ENCODE data around the gene CTPS2. TPM values are rescaled to one million over a fixed set of nuclear protein-coding genes. Genes with fewer than 3 reads are reported as not detected.
"Not testable (repeated sequence)": the region's sequence is repeated elsewhere in the genome, so short reads cannot be mapped to it uniquely, and the experiment has no call there.

The CTPS2 gene
- total RNA-seq, 1 experiment from 2014 or later, result 18.9 TPM

DNA sequence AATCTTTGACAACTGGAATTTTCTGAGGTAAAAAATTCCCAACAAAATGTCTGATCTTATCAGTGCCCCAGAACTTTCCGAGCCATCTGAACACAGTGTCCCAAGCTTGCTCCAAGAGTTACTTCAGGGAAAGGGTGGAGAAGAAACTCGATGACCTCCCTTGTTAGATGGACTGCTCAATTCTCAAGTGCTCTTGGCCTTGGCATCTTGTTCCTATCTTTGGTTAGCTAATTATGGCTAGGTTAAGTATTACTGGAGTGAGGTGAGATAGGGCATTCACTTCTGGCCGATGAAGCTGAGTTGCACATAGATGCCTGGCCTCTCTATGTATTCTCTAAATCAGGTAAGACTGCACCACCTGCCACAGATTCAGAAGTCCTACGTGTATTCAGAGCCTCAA, 71.6 kb downstream of the CTPS2 start:
- H3K9me2 ChIP-seq (replicated peaks; ENCODE audit: insufficient read depth, low read length), result no peaks in the 10 kb centered on the region
- H4K20me1 ChIP-seq (ENCODE audit: insufficient read depth, low read depth, low read length), result no peaks in the 10 kb centered on the region
- DNase-seq, result no peak
- no peak overlapping the region for H3K27ac ChIP-seq (ENCODE audit: low read length)
- no peak overlapping the region for H3K9ac ChIP-seq (ENCODE audit: low read length)
- H3K9me3 ChIP-seq (ENCODE audit: low read length), result no peaks in the 10 kb centered on the region
- H3K36me3 ChIP-seq (ENCODE audit: insufficient read depth, low read length), result no peaks in the 10 kb centered on the region
- H3K4me2 ChIP-seq (ENCODE audit: low read depth, low read length, poor library complexity, severe bottlenecking), result no peak overlapping the region
- no peak overlapping the region for H3K4me3 ChIP-seq (ENCODE audit: low read length)
- H2AFZ ChIP-seq (ENCODE audit: low read length), result no peak overlapping the region
- H3K4me1 ChIP-seq (ENCODE audit: low read length), result no peaks in the 10 kb centered on the region
- no peaks in the 10 kb centered on the region for H3K79me2 ChIP-seq (ENCODE audit: low read length)
- H3K27me3 ChIP-seq (ENCODE audit: low read length), result no peaks in the 10 kb centered on the region

DNA sequence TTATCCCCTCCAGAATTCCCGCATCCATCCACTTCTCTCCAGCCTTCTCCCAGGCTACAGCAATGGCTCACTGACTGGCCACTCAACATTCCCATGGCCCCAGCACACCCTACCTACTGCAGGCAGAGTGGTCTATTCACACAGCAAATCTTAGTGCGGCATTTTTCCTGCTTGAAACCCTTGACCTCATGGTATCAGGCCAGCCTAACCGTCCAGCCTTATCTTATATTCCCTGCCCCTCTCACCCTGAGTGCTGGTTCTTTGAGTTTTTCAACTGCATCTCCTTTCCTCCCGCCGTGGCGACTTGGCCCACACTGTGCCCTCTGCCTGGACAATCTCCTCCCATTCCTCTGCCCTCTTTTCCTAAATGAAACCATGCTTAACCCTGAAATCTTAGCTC, 72.5 kb downstream of the CTPS2 start:
- H3K9me2 ChIP-seq (replicated peaks; ENCODE audit: insufficient read depth, low read length), result no peaks in the 10 kb centered on the region
- no peak overlapping the region for H2AFZ ChIP-seq (ENCODE audit: low read length)
- no peaks in the 10 kb centered on the region for H4K20me1 ChIP-seq (ENCODE audit: insufficient read depth, low read depth, low read length)
- no peak overlapping the region for H3K4me2 ChIP-seq (ENCODE audit: low read depth, low read length, poor library complexity, severe bottlenecking)
- H3K9ac ChIP-seq (ENCODE audit: low read length), result no peak overlapping the region
- no peak overlapping the region for H3K4me3 ChIP-seq (ENCODE audit: low read length)
- no peaks in the 10 kb centered on the region for H3K27me3 ChIP-seq (ENCODE audit: low read length)
- H3K9me3 ChIP-seq (ENCODE audit: low read length), result no peaks in the 10 kb centered on the region
- no peak for DNase-seq
- H3K27ac ChIP-seq (ENCODE audit: low read length), result no peak overlapping the region
- H3K36me3 ChIP-seq (ENCODE audit: insufficient read depth, low read length), result no peaks in the 10 kb centered on the region
- no peaks in the 10 kb centered on the region for H3K4me1 ChIP-seq (ENCODE audit: low read length)
- no peaks in the 10 kb centered on the region for H3K79me2 ChIP-seq (ENCODE audit: low read length)

DNA sequence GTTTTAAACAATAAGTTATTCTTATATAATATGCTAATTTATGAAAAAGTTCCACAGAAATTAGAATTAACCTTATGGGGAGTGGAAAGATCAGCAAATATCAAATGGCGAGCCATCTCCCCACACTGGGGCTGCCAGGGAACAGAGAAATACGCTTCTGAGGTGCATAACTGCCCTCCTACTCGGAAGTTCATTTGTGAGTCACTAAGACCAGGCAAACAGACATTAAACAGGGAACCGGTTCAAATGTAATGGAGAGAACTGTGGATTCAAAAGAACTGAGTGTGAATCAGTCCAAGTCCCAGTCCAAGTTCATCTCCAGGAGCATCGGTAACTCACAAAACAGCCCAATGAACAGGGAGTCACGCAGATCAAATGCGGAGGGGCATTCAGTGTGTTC, 73.9 kb downstream of the CTPS2 start:
- Histone ChIP-seq H2AFZ (ENCODE audit: low read length) (no peak overlapping the region), H3K36me3 (ENCODE audit: insufficient read depth, low read length) (no peaks in the 10 kb centered on the region)
- DNase-seq, result no peak

DNA sequence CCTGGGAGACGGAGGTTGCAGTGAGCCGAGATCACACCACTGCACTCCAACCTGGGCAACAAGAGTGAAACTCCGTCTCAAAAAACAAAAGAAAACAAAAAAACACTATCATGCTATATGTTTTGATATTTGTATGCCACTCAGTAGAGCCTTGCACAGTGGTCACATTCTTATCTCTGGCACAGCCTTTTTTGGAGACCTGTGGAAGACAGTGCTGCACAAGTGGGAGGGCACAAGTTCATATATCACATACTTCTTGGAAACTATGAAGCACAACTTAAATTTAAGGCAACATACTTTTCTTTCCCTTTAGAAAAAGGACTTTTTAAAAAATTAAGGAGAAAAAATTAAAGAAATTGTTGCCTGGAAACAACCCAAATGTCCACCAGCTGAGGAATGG, 76.9 kb downstream of the CTPS2 start:
- no peaks in the 10 kb centered on the region for H3K27me3 ChIP-seq (ENCODE audit: low read length)
- no peaks in the 10 kb centered on the region for H3K4me1 ChIP-seq (ENCODE audit: low read length)
- no peak overlapping the region for H3K9ac ChIP-seq (ENCODE audit: low read length)
- no peak overlapping the region for H3K27ac ChIP-seq (ENCODE audit: low read length)
- no peaks in the 10 kb centered on the region for H3K36me3 ChIP-seq (ENCODE audit: insufficient read depth, low read length)
- DNase-seq, result no peak
- H3K79me2 ChIP-seq (ENCODE audit: low read length), result no peaks in the 10 kb centered on the region
- no peaks in the 10 kb centered on the region for H3K9me2 ChIP-seq (replicated peaks; ENCODE audit: insufficient read depth, low read length)
- no peak overlapping the region for H3K4me2 ChIP-seq (ENCODE audit: low read depth, low read length, poor library complexity, severe bottlenecking)
- H3K9me3 ChIP-seq (ENCODE audit: low read length), result no peaks in the 10 kb centered on the region
- no peak overlapping the region for H2AFZ ChIP-seq (ENCODE audit: low read length)
- no peak overlapping the region for H3K4me3 ChIP-seq (ENCODE audit: low read length)
- H4K20me1 ChIP-seq (ENCODE audit: insufficient read depth, low read depth, low read length), result no peaks in the 10 kb centered on the region

More for the DNA sequence above, 73.9 kb downstream of the CTPS2 start:
- no peak overlapping the region for H3K9ac ChIP-seq (ENCODE audit: low read length)
- no peaks in the 10 kb centered on the region for H4K20me1 ChIP-seq (ENCODE audit: insufficient read depth, low read depth, low read length)
- H3K4me1 ChIP-seq (ENCODE audit: low read length), result no peaks in the 10 kb centered on the region
- H3K4me3 ChIP-seq (ENCODE audit: low read length), result no peak overlapping the region
- no peaks in the 10 kb centered on the region for H3K27me3 ChIP-seq (ENCODE audit: low read length)
- H3K9me2 ChIP-seq (replicated peaks; ENCODE audit: insufficient read depth, low read length), result no peaks in the 10 kb centered on the region
- H3K27ac ChIP-seq (ENCODE audit: low read length), result no peak overlapping the region
- H3K79me2 ChIP-seq (ENCODE audit: low read length), result no peaks in the 10 kb centered on the region
- H3K9me3 ChIP-seq (ENCODE audit: low read length), result no peaks in the 10 kb centered on the region
- no peak overlapping the region for H3K4me2 ChIP-seq (ENCODE audit: low read depth, low read length, poor library complexity, severe bottlenecking)

DNA sequence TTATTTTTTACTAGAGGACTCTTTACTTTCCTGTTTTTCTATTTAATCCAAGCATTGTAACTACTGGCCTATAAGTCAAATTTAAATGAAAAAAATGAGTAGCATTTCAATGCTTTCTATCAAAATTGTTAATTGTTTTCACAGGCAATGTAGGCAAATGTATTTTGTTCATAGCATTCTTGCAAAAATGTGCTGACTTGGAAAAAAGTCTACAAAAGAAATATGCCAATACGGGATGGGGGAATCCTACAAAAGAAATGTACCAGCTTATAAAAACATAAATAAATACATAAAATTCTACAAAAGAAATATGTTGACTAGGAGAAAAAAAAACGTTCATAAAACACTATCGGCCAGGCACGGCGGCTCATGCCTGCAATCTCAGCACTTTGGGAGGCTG, 77.4 kb downstream of the CTPS2 start:
- no peaks in the 10 kb centered on the region for H3K36me3 ChIP-seq (ENCODE audit: insufficient read depth, low read length)
- no peak overlapping the region for H3K4me3 ChIP-seq (ENCODE audit: low read length)
- no peaks in the 10 kb centered on the region for H3K9me3 ChIP-seq (ENCODE audit: low read length)
- no peaks in the 10 kb centered on the region for H3K27me3 ChIP-seq (ENCODE audit: low read length)
- H3K79me2 ChIP-seq (ENCODE audit: low read length), result no peaks in the 10 kb centered on the region
- no peak overlapping the region for H3K27ac ChIP-seq (ENCODE audit: low read length)
- H4K20me1 ChIP-seq (ENCODE audit: insufficient read depth, low read depth, low read length), result no peaks in the 10 kb centered on the region
- H3K9me2 ChIP-seq (replicated peaks; ENCODE audit: insufficient read depth, low read length), result no peaks in the 10 kb centered on the region
- H3K9ac ChIP-seq (ENCODE audit: low read length), result no peak overlapping the region
- DNase-seq, result no peak
- H3K4me1 ChIP-seq (ENCODE audit: low read length), result no peaks in the 10 kb centered on the region
- H3K4me2 ChIP-seq (ENCODE audit: low read depth, low read length, poor library complexity, severe bottlenecking), result no peak overlapping the region
- H2AFZ ChIP-seq (ENCODE audit: low read length), result no peak overlapping the region

DNA sequence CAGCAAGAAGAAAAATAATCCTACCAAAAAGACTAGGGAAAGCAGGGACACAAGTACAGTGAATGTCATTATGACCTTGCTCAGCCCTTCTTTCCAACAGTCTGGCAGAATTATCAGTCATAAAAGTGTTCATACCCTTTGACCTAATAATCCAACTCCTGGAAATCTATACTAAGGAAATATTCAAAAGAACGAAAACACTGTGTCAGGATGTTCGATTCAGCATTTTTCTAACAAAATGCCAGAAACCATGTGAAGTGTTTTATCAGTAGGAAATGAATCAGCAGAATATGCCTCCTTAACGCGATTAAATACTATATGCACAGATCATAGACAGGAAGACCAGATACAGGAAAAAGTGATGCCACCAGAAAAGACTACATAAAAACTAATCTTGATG, 78.7 kb downstream of the CTPS2 start:
- H3K4me2 ChIP-seq (ENCODE audit: low read depth, low read length, poor library complexity, severe bottlenecking), result no peak overlapping the region
- H3K9ac ChIP-seq (ENCODE audit: low read length), result no peak overlapping the region
- H3K79me2 ChIP-seq (ENCODE audit: low read length), result no peaks in the 10 kb centered on the region

DNA sequence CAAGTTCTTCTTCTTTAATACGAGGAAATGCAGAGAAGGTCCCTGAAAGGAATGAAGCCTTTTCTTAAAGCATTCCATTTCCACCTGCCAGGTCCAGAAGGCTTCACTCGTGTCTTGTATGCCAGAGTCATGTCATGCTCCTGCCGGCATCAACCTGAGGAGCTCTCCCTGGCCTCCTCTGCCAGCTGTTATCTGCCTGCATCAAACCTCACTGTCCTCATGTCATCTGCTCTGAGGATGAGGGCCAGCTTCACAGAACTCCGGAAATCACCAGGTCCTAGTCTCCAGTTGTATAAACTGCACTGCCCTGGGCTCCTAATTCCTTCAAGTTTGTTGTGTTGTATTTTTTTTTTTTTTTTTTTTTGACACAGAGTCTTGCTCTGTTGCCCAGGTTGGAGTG, 82.6 kb downstream of the CTPS2 start:
- Histone ChIP-seq H3K4me3 (ENCODE audit: low read length) (no peak overlapping the region), H3K4me2 (ENCODE audit: low read depth, low read length, poor library complexity, severe bottlenecking) (no peak overlapping the region)
- DNase-seq, result no peak

More for the DNA sequence above, 78.7 kb downstream of the CTPS2 start:
- Histone ChIP-seq H4K20me1 (ENCODE audit: insufficient read depth, low read depth, low read length) (no peaks in the 10 kb centered on the region), H3K27ac (ENCODE audit: low read length) (no peak overlapping the region), H3K4me1 (ENCODE audit: low read length) (no peaks in the 10 kb centered on the region), H3K27me3 (ENCODE audit: low read length) (no peaks in the 10 kb centered on the region), H3K36me3 (ENCODE audit: insufficient read depth, low read length) (no peaks in the 10 kb centered on the region), H3K4me3 (ENCODE audit: low read length) (no peak overlapping the region), H3K9me3 (ENCODE audit: low read length) (no peaks in the 10 kb centered on the region), H2AFZ (ENCODE audit: low read length) (no peak overlapping the region), H3K9me2 (replicated peaks; ENCODE audit: insufficient read depth, low read length) (no peaks in the 10 kb centered on the region)
- no peak for DNase-seq

DNA sequence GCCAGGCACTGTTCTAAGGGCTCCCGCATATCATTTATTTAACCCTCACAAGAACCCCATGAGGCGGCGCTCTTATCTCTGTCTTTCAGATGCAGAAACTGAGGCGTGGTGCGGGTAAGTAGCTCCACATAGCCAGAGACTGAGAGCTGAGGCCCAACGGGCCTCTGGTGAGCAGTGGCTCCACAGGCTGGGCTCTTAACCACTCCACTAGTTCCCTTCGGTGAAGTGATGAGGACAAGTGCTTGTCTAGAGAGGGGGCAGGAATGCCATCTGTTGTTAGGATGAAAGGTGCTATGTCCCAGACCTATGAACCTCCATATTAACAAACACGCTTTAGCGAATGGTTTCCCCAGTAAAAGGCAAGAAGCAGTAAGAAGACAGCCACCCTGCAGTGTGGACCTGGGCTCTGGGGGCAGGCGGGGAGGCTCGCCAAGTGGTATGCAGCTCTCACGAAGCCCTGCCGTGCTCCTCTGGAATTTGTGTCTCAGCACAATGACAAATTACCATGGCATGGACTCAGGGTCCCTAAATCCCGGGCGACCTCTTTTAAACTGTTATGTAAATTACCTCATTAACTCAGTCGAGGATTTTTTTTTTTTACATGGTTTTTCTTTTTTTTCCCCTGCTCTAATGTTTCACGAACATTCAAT, 83.4 kb downstream of the CTPS2 start:
- no peak overlapping the region for H3K27ac ChIP-seq (ENCODE audit: low read length)
- no peak overlapping the region for H3K9ac ChIP-seq (ENCODE audit: low read length)
- DNase-seq, result no peak
- no peak overlapping the region for H2AFZ ChIP-seq (ENCODE audit: low read length)
- H3K4me2 ChIP-seq (ENCODE audit: low read depth, low read length, poor library complexity, severe bottlenecking), result no peak overlapping the region
- H4K20me1 ChIP-seq (ENCODE audit: insufficient read depth, low read depth, low read length), result no peaks in the 10 kb centered on the region
- no peaks in the 10 kb centered on the region for H3K9me2 ChIP-seq (replicated peaks; ENCODE audit: insufficient read depth, low read length)
- no peaks in the 10 kb centered on the region for H3K9me3 ChIP-seq (ENCODE audit: low read length)
- H3K79me2 ChIP-seq (ENCODE audit: low read length), result no peaks in the 10 kb centered on the region
- no peak overlapping the region for H3K4me3 ChIP-seq (ENCODE audit: low read length)
- H3K4me1 ChIP-seq (ENCODE audit: low read length), result no peaks in the 10 kb centered on the region
- H3K36me3 ChIP-seq (ENCODE audit: insufficient read depth, low read length), result no peaks in the 10 kb centered on the region
- no peaks in the 10 kb centered on the region for H3K27me3 ChIP-seq (ENCODE audit: low read length)

More for the DNA sequence above, 82.6 kb downstream of the CTPS2 start:
- no peaks in the 10 kb centered on the region for H4K20me1 ChIP-seq (ENCODE audit: insufficient read depth, low read depth, low read length)
- no peak overlapping the region for H3K9ac ChIP-seq (ENCODE audit: low read length)
- H3K9me2 ChIP-seq (replicated peaks; ENCODE audit: insufficient read depth, low read length), result no peaks in the 10 kb centered on the region
- H3K36me3 ChIP-seq (ENCODE audit: insufficient read depth, low read length), result no peaks in the 10 kb centered on the region
- no peaks in the 10 kb centered on the region for H3K9me3 ChIP-seq (ENCODE audit: low read length)
- H3K27ac ChIP-seq (ENCODE audit: low read length), result no peak overlapping the region
- H3K79me2 ChIP-seq (ENCODE audit: low read length), result no peaks in the 10 kb centered on the region
- H3K4me1 ChIP-seq (ENCODE audit: low read length), result no peaks in the 10 kb centered on the region
- H3K27me3 ChIP-seq (ENCODE audit: low read length), result no peaks in the 10 kb centered on the region
- H2AFZ ChIP-seq (ENCODE audit: low read length), result no peak overlapping the region

DNA sequence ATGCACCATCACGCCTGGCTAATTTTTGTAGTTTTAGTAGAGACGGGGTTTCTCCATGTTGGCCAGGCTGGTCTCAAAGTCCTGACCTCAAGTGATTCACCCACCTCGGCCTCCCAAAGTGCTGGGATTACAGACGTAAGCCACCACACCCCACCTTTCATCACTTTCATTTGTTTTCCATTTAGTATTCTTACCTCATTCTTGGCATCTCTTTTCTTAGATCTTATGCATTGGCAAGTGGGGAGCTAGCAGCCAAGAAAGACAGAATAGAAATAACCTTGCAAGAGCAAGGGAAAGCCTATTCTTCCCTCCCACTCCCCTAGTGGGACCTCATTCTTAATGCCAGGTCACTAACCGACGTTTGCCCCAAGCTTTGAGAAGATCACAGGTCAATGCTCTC, 84.0 kb downstream of the CTPS2 start:
- H3K4me3 ChIP-seq (ENCODE audit: low read length); H2AFZ ChIP-seq (ENCODE audit: low read length); H3K27me3 ChIP-seq (ENCODE audit: low read length); H3K27ac ChIP-seq (ENCODE audit: low read length); H3K9me2 ChIP-seq (replicated peaks; ENCODE audit: insufficient read depth, low read length); H3K36me3 ChIP-seq (ENCODE audit: insufficient read depth, low read length); DNase-seq; H3K9me3 ChIP-seq (ENCODE audit: low read length); H4K20me1 ChIP-seq (ENCODE audit: insufficient read depth, low read depth, low read length); H3K79me2 ChIP-seq (ENCODE audit: low read length); H3K4me2 ChIP-seq (ENCODE audit: low read depth, low read length, poor library complexity, severe bottlenecking); H3K4me1 ChIP-seq (ENCODE audit: low read length); H3K9ac ChIP-seq (ENCODE audit: low read length): not testable (repeated sequence)
